Measurements from ENCODE around the gene PCDHGB4. TPM values are rescaled to one million over a fixed set of nuclear protein-coding genes. Genes with fewer than 3 reads are reported as not detected.

Gene PCDHGB4
- total RNA-seq, 3 donors from 2014 or later = 0.65 to 5.3 (median 1.2) TPM

GRCh38 chr5:141437221-141437620, 49.7 kb downstream of the PCDHGB4 start:
- ATAC-seq (no peak), DNase-seq (no peak)
- intact Hi-C loops (cut with DNase I, micrococcal nuclease) = no loop called here
- Histone ChIP-seq H3K4me3 (no peak overlapping the region), H3K9me3 (peaks cover 86% of the 10 kb centered on the region), H3K4me1 (ENCODE audit: low read depth) (no peaks in the 10 kb centered on the region), H3K36me3 (ENCODE audit: low read depth) (no peaks in the 10 kb centered on the region)
- TF ChIP-seq CTCF (IDR thresholded peaks at IDR 0.05) = no peak

GRCh38 chr5:141439411-141440141, 52.1 kb downstream of the PCDHGB4 start:
- H3K9me3 ChIP-seq = peaks cover 72% of the 10 kb centered on the region
- no peak overlapping the region for H3K4me3 ChIP-seq
- H3K36me3 ChIP-seq (ENCODE audit: low read depth) = no peaks in the 10 kb centered on the region
- no peak for DNase-seq
- ATAC-seq = no peak
- no peaks in the 10 kb centered on the region for H3K4me1 ChIP-seq (ENCODE audit: low read depth)
- TF ChIP-seq CTCF (IDR thresholded peaks at IDR 0.05) = no peak
- intact Hi-C loops (cut with DNase I, micrococcal nuclease) = no loop called here

Other genes with a start within 250 kb of the PCDHGB4 start
- gene PCDHB6, start 237.6 kb upstream of the PCDHGB4 start, total RNA-seq = under 1 TPM; 0.24 to 0.60 (median 0.29) TPM
- 1 to 10 TPM in 1 of 3 donors, under 1 TPM in 1, not detected in 1; 0.55 to 2.5 TPM for gene PCDHB7, start 215.1 kb upstream of the PCDHGB4 start, total RNA-seq
- 1 to 10 TPM in 1 of 3 donors, under 1 TPM in 2; 0.12 to 2.1 (median 0.72) TPM for gene PCDHB8, start 209.9 kb upstream of the PCDHGB4 start, total RNA-seq
- 1 to 10 TPM in 1 of 3 donors, under 1 TPM in 2; 0.49 to 3.4 (median 0.89) TPM for gene PCDHB16, start 205.3 kb upstream of the PCDHGB4 start, total RNA-seq
- gene PCDHB9, start 200.5 kb upstream of the PCDHGB4 start, total RNA-seq = 1 to 10 TPM in 1 of 3 donors, under 1 TPM in 2; 0.26 to 2.4 (median 0.70) TPM
- gene PCDHB10, start 195.3 kb upstream of the PCDHGB4 start, total RNA-seq = 1 to 10 TPM in 1 of 3 donors, under 1 TPM in 2; 0.35 to 4.9 (median 0.60) TPM
- 1 to 10 TPM in 2 of 3 donors, under 1 TPM in 1; 0.55 to 5.8 (median 1.3) TPM for gene PCDHB11, start 188.1 kb upstream of the PCDHGB4 start, total RNA-seq
- gene PCDHB12, start 179.0 kb upstream of the PCDHGB4 start, total RNA-seq = 1 to 10 TPM in 1 of 3 donors, under 1 TPM in 2; 0.52 to 3.9 (median 0.67) TPM
- gene PCDHB13, start 173.8 kb upstream of the PCDHGB4 start, total RNA-seq = 1 to 10 TPM; 1.2 to 4.3 (median 1.9) TPM
- gene PCDHB14, start 164.4 kb upstream of the PCDHGB4 start, total RNA-seq = 1 to 10 TPM in 2 of 3 donors, under 1 TPM in 1; 0.98 to 6.1 (median 2.0) TPM
- 1 to 10 TPM in 2 of 3 donors, under 1 TPM in 1; 0.69 to 4.3 (median 1.2) TPM for gene PCDHB15, start 142.3 kb upstream of the PCDHGB4 start, total RNA-seq
- gene SLC25A2, start 83.6 kb upstream of the PCDHGB4 start, total RNA-seq = 1 to 10 TPM; 1.2 to 1.7 (median 1.5) TPM
- 10 to 100 TPM; 52.6 to 70.4 (median 56.9) TPM for gene TAF7, start 66.9 kb upstream of the PCDHGB4 start, total RNA-seq
- gene PCDHGA1, start 57.2 kb upstream of the PCDHGB4 start, total RNA-seq = 1 to 10 TPM in 1 of 3 donors, under 1 TPM in 2; 0.35 to 1.6 (median 0.43) TPM
- gene PCDHGA2, start 48.9 kb upstream of the PCDHGB4 start, total RNA-seq = 1 to 10 TPM in 1 of 3 donors, under 1 TPM in 2; 0.41 to 3.8 (median 0.51) TPM
- 1 to 10 TPM in 1 of 3 donors, under 1 TPM in 2; 0.24 to 2.2 (median 0.43) TPM for gene PCDHGA3, start 43.9 kb upstream of the PCDHGB4 start, total RNA-seq
- gene PCDHGB1, start 37.6 kb upstream of the PCDHGB4 start, total RNA-seq = 1 to 10 TPM; 1.0 to 4.1 (median 1.2) TPM
- 1 to 10 TPM in 2 of 3 donors, under 1 TPM in 1; 0.90 to 4.6 (median 1.2) TPM for gene PCDHGA4, start 32.7 kb upstream of the PCDHGB4 start, total RNA-seq
- gene PCDHGB2, start 27.7 kb upstream of the PCDHGB4 start, total RNA-seq = 1 to 10 TPM; 1.5 to 5.7 (median 2.8) TPM
- gene PCDHGA5, start 23.5 kb upstream of the PCDHGB4 start, total RNA-seq = 1 to 10 TPM; 1.2 to 4.2 (median 1.2) TPM
- 1 to 10 TPM; 2.0 to 6.3 (median 2.0) TPM for gene PCDHGB3, start 17.5 kb upstream of the PCDHGB4 start, total RNA-seq
- 1 to 10 TPM; 1.6 to 6.7 (median 1.9) TPM for gene PCDHGA6, start 13.8 kb upstream of the PCDHGB4 start, total RNA-seq
- 1 to 10 TPM; 1.0 to 5.6 (median 1.7) TPM for gene PCDHGA7, start 5.0 kb upstream of the PCDHGB4 start, total RNA-seq
- gene PCDHGA8, start 4.9 kb downstream of the PCDHGB4 start, total RNA-seq = 1 to 10 TPM in 1 of 3 donors, under 1 TPM in 2; 0.78 to 3.8 (median 0.87) TPM
- 1 to 10 TPM; 3.1 to 9.8 (median 5.6) TPM for gene PCDHGB5, start 10.2 kb downstream of the PCDHGB4 start, total RNA-seq
- gene PCDHGA9, start 15.1 kb downstream of the PCDHGB4 start, total RNA-seq = 1 to 10 TPM; 2.6 to 6.7 (median 3.2) TPM
- 1 to 10 TPM; 2.3 to 8.5 (median 2.8) TPM for gene PCDHGB6, start 20.3 kb downstream of the PCDHGB4 start, total RNA-seq
- gene PCDHGA10, start 25.3 kb downstream of the PCDHGB4 start, total RNA-seq = 1 to 10 TPM; 3.5 to 6.1 (median 4.7) TPM
- gene PCDHGB7, start 30.0 kb downstream of the PCDHGB4 start, total RNA-seq = 10 to 100 TPM in 1 of 3 donors, 1 to 10 TPM in 2; 4.2 to 17.9 (median 4.5) TPM
- gene PCDHGA11, start 33.4 kb downstream of the PCDHGB4 start, total RNA-seq = 1 to 10 TPM; 1.8 to 5.6 (median 2.6) TPM
- gene PCDHGA12, start 42.8 kb downstream of the PCDHGB4 start, total RNA-seq = 1 to 10 TPM; 2.6 to 5.5 (median 3.0) TPM
- 10 to 100 TPM; 12.1 to 50.5 (median 24.5) TPM for gene PCDHGC3, start 88.3 kb downstream of the PCDHGB4 start, total RNA-seq
- gene PCDHGC4, start 97.3 kb downstream of the PCDHGB4 start, total RNA-seq = 1 to 10 TPM in 2 of 3 donors, under 1 TPM in 1; 0.75 to 2.6 (median 1.6) TPM
- 1 to 10 TPM in 1 of 3 donors, under 1 TPM in 2; 0.61 to 2.6 (median 0.89) TPM for gene PCDHGC5, start 101.4 kb downstream of the PCDHGB4 start, total RNA-seq
- gene DIAPH1, start 231.3 kb downstream of the PCDHGB4 start, total RNA-seq = 10 to 100 TPM; 53.3 to 87.7 (median 82.7) TPM
- gene HDAC3, start 249.2 kb downstream of the PCDHGB4 start, total RNA-seq = 10 to 100 TPM; 45.1 to 47.0 (median 45.8) TPM
- 1 to 10 TPM; 2.3 to 3.9 (median 3.3) TPM for gene RELL2, start 249.3 kb downstream of the PCDHGB4 start, total RNA-seq